ENCODE results near the gene UPB1.
"Not testable (repeated sequence)": the region's sequence is repeated elsewhere in the genome, so short reads cannot be mapped to it uniquely, and the experiment has no call there.

Gene UPB1

DNA sequence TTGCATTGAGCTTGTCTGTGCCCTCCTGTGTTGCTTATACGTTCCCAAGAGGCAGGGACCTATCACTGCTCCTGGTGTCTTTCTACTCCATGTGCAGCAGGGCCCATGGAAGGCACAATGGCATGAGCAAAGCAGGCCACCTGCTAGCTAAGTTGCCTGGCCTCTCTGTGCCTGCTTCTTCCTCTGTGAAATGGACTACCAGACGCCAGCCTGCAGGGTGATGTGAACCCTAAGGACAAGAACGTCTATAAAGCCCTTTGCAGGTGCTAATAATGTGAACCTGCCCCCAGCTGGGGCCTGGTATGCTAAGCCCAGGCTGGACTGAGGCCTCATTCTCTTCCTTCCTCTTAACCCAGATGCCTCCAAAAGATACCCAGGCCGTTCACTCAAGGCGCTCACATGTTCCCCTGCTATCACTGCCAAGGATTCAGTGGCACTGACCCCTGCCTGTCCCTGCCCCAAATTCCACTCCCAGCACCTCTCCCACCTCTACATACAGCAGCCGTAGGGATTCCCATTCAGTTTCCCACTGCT lies 55.8 kb downstream of the UPB1 start:
- H3K9ac ChIP-seq = no peak overlapping the region
- no peak overlapping the region for H3K27ac ChIP-seq

GRCh38 chr22:24552503-24553286 lies 57.6 kb downstream of the UPB1 start:
- peaks cover 19% of the 10 kb centered on the region for H3K79me2 ChIP-seq
- not testable (repeated sequence) for H3K9me3 ChIP-seq (ENCODE audit: control insufficient read depth, low read length); H3K27me3 ChIP-seq (ENCODE audit: control insufficient read depth, insufficient read depth, low read length); H3K4me3 ChIP-seq (ENCODE audit: low read depth, low read length); H3K27ac ChIP-seq; H3K4me2 ChIP-seq (ENCODE audit: low read length); H2AFZ ChIP-seq; H3K36me3 ChIP-seq (ENCODE audit: control insufficient read depth, insufficient read depth, low read length); H3K4me1 ChIP-seq; H3K9ac ChIP-seq

More for the DNA sequence above, 55.8 kb downstream of the UPB1 start:
- Histone ChIP-seq H3K9me3 (ENCODE audit: control insufficient read depth, low read length) (no peaks in the 10 kb centered on the region), H3K4me1 (no peaks in the 10 kb centered on the region), H3K27me3 (ENCODE audit: control insufficient read depth, insufficient read depth, low read length) (no peaks in the 10 kb centered on the region), H2AFZ (no peak overlapping the region), H3K4me3 (ENCODE audit: low read depth, low read length) (no peak overlapping the region), H3K79me2 (peaks cover 7% of the 10 kb centered on the region), H3K36me3 (ENCODE audit: control insufficient read depth, insufficient read depth, low read length) (no peaks in the 10 kb centered on the region), H3K4me2 (ENCODE audit: low read length) (no peak overlapping the region)
- TF ChIP-seq CTCF (IDR thresholded peaks at IDR 0.05) = no peak

GRCh38 chr22:24553597-24554312 lies 58.6 kb downstream of the UPB1 start:
- peak overlapping the region; percentile 75 for H3K27ac ChIP-seq
- no peaks in the 10 kb centered on the region for H3K9me3 ChIP-seq (ENCODE audit: control insufficient read depth, low read length)
- TF ChIP-seq CTCF (IDR thresholded peaks at IDR 0.05) = no peak
- no peaks in the 10 kb centered on the region for H3K36me3 ChIP-seq (ENCODE audit: control insufficient read depth, insufficient read depth, low read length)
- no peak overlapping the region for H3K9ac ChIP-seq
- peak overlapping the region; percentile 93 for H3K4me2 ChIP-seq (ENCODE audit: low read length)
- peak overlapping the region; percentile 59 for H2AFZ ChIP-seq
- peaks cover 24% of the 10 kb centered on the region for H3K79me2 ChIP-seq
- peak overlapping the region; percentile 82 for H3K4me3 ChIP-seq (ENCODE audit: low read depth, low read length)
- no peaks in the 10 kb centered on the region for H3K4me1 ChIP-seq
- no peaks in the 10 kb centered on the region for H3K27me3 ChIP-seq (ENCODE audit: control insufficient read depth, insufficient read depth, low read length)

- H3K4me1 ChIP-seq = no peaks in the 10 kb centered on the region
- peak within 1 kb of the TSS; percentile 97 for H3K4me2 ChIP-seq (ENCODE audit: low read length)
- TF ChIP-seq CTCF (IDR thresholded peaks at IDR 0.05) = no peak
- H3K9ac ChIP-seq = peak within 1 kb of the TSS; percentile 76
- peak within 1 kb of the TSS; percentile 100 for H2AFZ ChIP-seq
- H3K9me3 ChIP-seq (ENCODE audit: control insufficient read depth, low read length) = no peaks in the 10 kb centered on the region
- peak within 1 kb of the TSS; percentile 98 for H3K4me3 ChIP-seq (ENCODE audit: low read depth, low read length)
- H3K27ac ChIP-seq = peak within 1 kb of the TSS; percentile 99
- no peaks in the 10 kb centered on the region for H3K36me3 ChIP-seq (ENCODE audit: control insufficient read depth, insufficient read depth, low read length)
- H3K79me2 ChIP-seq = peaks cover 24% of the 10 kb centered on the region
- no peaks in the 10 kb centered on the region for H3K27me3 ChIP-seq (ENCODE audit: control insufficient read depth, insufficient read depth, low read length)
These were observed 59.4 kb downstream of the UPB1 start, which contains the start of gene GUCD1 for GRCh38 chr22:24554313-24555164. TSS of gene GUCD1 (minus strand) at chr22:24555138. CDS start at chr22:24554991, 147 bp downstream.
